SK-N-SH (cell line): Measurements from ENCODE around the gene CSPG4.

Source experiments
- CTCF ChIP-seq: fragments of 200-600 bp; sonication (generic); IDR thresholded peaks from 2 replicates; pipeline ENCODE4 v1.6.1; 2017; ENCODE audit warnings: antibody characterized with exemption, mild to moderate bottlenecking, moderate library complexity
- FOXM1 ChIP-seq: IDR thresholded peaks from 2 replicates; pipeline ENCODE4 v1.4.0; 2012; ENCODE audit warnings: low read depth, mild to moderate bottlenecking
- MAX ChIP-seq: IDR thresholded peaks from 2 replicates; pipeline ENCODE4 v1.4.0; 2012; ENCODE audit warnings: low read depth
- MEF2A ChIP-seq: IDR thresholded peaks from 2 replicates; pipeline ENCODE4 v1.4.0; 2012; ENCODE audit warnings: low read depth, borderline replicate concordance
- RAD21 ChIP-seq: IDR thresholded peaks from 2 replicates; pipeline ENCODE4 v1.6.1; 2012; ENCODE audit warnings: mild to moderate bottlenecking, low read length
- RFX5 ChIP-seq: IDR thresholded peaks from 2 replicates; pipeline ENCODE4 v1.6.1; 2012; ENCODE audit warnings: mild to moderate bottlenecking, improper control_type of control experiment, low read length
- TAF1 ChIP-seq: IDR thresholded peaks from 2 replicates; pipeline ENCODE4 v1.6.1; 2012; ENCODE audit warnings: low read depth, mild to moderate bottlenecking, low read length, moderate library complexity, borderline replicate concordance
- USF2 ChIP-seq: fragments of 150-350 bp; IDR thresholded peaks from 2 replicates; pipeline ENCODE4 v1.6.1; 2017; ENCODE audit warnings: antibody characterized with exemption, low read length, low read depth, borderline replicate concordance

GRCh38 chr15:75718328-75718727, 5.7 kb upstream of the CSPG4 start:
- TF ChIP-seq USF2 (no peak), FOXM1 (0 out of 2 replicates have a peak, but pooled peaks have one; percentile 48), TAF1 (no peak), CTCF (no peak), RFX5 (no peak), RAD21 (no peak), MAX (peak; percentile 97), MEF2A (no peak)
